Daoy (cell line): ENCODE measurements around the gene IGSF8. TPM values are rescaled to one million over a fixed set of nuclear protein-coding genes. Genes with fewer than 3 reads are reported as not detected.
"Not testable (repeated sequence)": the region's sequence is repeated elsewhere in the genome, so short reads cannot be mapped to it uniquely, and the experiment has no call there.

ENCODE experiments used
- DNase-seq: peaks from one replicate; pipeline ENCODE4 v3.0.0-alpha.2; 2015; ENCODE audit warnings: low read depth
- total RNA-seq: library from RNA; depleted of rRNA; stranded (reverse); fragments of >200 nt; shearing (Covaris generic); gene quantifications from 2 replicates; pipeline ENCODE4 v1.2.3, GENCODE V29; 2014

The IGSF8 gene
- total RNA-seq, 1 experiment from 2014 or later = 27.6 TPM

DNA sequence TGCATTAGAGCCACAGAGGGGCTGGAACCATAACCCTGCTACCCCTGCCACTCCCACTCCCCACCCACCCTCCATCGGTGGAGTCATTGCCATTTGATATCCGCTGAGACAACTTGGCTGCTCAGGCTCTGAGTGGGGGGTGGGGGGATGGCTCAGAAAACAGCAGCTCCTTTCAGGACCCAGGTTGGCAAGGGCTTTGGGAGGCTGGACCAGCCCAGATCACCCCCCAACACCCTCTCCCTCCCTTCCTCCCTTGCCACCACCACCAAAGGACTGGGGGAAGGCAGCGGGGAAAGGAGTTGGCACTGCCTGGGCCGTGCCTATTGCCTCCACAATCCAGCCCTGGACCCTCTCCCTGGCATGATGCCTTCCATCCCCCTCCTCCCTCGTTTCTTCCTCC lies 30.2 kb downstream of the IGSF8 start:
- DNase-seq = no peak

DNA sequence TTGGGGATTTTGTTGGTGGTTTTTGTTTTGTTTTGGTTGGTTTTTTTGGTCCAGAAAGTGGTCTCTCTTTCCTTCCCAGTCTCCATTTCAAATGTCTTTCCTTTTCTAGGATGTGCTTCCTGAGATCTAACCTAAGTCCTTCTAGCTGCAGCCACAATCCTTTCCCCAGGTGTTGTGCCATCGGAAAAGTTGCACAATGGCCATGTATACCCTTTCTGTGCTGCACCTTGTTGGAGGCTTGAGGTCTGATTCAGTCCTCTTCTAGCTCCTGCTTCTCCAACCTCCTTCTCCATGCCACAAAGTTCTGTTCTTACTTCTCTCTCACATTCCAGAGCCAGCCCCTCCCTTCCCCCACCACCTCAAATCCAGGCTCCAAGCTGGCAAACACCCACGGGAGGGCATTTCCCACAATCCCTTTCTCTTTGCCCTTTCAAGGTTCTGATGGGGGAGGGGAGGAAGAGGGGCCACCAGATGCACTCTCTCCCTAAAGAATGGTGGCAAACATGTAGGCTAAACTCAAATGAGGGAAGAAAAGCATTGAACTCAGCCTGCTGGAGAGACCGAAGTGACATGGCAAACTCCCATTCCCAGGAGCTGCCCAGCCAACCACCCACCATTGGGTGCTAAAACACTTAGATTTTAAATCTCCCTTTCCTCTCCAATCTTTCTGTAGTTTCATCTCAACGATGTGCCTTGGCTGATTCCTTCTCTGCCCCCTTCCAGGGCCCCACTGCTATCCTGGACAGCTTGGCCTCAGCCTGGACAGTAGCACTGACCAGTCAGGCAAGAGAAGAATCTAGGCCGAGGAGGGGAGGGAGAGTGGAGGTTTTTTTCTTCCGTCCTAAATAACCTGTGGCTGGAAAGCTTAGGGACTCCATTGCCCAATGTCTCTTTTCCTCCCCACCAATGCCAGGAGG lies 31.3 kb downstream of the IGSF8 start:
- DNase-seq = no peak

DNA sequence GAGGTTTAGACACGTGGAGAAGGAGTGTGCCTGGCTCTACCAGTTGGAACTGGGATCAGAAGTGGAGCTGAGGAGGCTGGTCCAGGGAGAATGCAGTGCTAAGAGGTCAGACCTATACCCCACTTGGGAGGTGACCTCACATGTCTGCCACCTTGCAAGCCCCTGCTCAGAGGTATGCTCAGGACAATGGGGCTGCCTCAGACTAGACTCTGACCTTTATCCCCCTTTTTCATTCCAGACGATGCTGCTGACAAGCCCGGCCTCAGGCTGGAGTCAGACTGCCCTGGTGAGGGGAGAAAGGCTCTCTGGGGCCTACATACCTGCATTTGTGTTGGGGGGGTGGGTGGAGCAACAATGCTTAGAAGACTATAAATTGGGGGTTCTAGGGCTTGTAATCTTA lies 33.7 kb downstream of the IGSF8 start:
- DNase-seq = no peak

DNA sequence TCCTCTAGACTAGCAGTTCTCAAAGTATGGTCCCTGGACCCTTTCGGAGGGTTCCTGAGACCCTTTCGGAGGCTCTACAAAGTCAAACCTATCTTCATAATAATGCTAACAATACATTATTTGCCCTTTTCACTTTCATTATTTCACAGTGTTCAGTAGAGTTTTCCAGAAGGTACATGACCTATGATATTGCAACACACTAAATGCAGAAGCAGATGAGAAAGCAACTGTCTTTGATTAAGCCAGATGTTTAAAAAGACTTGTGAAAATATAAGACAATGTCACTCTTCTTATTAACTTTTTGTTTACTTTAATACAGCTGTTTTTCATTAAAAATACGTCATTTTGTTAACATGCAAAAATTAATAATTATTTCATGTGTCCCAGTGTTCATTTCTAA lies 34.3 kb downstream of the IGSF8 start:
- DNase-seq = no peak

DNA sequence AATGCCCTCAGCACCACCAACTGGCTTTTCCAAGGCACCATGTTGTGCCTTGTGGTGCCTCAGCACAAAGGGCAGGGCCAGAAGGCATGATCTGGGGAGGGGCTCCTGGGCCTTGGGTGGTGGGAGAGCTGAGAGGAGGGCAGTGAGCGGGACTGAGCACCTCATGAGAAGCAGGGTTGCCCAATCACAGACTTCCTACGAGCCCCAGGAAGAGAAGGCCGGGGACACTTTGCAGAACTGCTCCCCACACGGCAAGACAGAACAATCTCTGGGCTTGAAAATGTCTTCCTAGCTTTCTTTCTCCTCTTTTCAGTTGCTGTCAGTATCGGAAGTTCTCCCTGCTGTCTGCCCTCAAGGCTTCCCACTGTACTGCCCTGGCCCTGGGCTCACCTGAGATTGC lies 35.2 kb downstream of the IGSF8 start:
- DNase-seq = no peak

DNA sequence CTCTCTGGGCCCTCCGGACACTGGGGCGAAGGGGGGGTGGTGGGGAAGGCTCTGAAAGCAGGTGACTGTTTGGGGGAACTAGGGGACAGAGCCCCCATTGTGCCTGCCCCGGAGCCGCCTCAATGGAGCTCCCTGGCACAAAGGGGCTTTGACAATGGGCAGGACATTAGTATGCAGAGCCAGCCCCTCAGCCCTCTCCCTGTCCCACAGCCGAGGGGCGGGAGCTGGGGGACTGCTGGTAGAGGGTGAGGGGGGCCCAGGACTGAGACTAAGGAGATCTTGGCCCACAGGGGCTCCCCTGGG lies 36.2 kb downstream of the IGSF8 start:
- no peak for DNase-seq

DNA sequence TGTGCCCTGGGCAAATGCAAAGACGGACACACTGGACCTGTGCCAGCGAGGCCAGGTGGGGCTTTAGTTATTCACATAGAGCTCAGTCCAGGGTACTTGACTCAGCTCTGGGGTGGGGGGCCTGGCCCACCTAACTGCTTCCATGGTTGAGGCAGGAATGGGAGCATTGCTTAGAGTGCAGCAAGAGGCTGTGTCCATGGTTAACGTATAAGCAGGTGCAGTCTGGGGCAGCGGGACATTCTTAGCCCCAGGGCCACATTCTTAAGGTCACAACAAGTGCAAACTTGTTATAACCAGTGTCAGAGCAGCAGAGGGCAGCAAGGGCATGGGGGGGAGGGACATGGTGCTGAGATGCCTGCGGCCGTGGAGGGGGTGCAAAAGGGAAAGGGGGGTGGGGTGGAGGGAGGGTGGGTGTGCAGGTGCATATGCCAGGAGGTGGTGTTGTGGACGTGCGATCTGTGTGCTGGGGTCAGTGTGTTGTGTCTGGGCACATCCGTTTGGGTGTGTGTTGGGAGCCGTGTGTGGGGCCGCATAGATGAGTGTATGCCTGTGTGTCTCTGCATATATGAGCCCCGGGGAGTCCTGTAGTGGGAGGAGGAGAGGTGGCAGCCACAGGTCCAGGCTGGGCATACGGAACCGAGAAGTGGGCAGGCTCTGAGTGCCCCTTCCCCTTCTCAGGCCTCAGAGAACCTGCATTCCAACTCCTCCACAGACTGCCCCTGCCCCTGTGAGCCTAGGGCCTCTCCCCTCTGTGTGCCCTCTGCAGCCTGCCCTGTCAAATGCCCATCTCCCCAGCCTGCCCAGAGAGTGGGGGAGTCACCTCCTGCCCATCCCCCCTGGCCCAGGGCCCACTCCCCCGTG lies 36.8 kb downstream of the IGSF8 start:
- DNase-seq = no peak

DNA sequence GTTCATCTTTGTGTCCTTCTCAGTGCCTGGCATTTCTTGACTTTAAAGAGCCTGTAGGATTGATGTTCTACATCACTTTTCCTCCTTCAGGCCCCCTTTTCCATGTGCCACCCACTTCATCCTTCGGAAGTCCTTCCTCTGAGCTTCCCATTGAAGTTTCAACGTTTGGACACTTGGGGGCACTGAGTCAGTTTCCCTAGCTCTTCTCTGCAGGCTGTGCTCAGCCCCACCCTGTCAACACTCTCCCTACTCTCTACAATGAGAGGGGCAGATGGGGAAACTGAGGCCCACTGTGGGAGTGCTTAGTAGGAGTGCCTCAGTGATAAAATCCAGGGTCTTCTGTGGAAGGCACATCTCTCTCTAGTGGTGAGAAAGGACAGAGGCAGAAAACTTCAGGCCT lies 40.3 kb downstream of the IGSF8 start:
- no peak for DNase-seq

DNA sequence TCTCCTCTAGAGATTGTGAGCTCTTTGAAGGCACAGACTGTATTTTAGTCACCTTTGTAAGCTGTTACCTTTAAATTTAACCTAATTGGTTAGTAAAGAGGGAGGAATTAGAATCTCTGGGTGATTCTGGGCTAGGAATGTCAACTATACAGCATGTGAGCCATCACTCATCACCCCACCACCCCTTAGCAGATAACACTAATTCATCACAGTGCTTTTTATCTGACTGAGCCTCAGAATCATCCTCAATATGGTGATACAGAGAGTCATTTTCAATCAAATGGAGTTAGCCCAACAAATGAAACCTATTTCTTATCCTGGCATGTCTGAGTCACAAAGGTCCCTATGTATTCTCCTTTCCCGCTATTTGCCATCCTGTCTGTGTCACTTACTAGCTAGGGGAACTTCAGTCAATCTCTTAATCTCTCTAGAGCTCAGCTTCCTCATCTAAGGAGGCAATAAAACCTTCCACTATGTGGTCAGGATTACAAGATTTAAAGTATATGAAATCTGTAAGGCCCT lies 41.7 kb downstream of the IGSF8 start:
- no peak for DNase-seq

DNA sequence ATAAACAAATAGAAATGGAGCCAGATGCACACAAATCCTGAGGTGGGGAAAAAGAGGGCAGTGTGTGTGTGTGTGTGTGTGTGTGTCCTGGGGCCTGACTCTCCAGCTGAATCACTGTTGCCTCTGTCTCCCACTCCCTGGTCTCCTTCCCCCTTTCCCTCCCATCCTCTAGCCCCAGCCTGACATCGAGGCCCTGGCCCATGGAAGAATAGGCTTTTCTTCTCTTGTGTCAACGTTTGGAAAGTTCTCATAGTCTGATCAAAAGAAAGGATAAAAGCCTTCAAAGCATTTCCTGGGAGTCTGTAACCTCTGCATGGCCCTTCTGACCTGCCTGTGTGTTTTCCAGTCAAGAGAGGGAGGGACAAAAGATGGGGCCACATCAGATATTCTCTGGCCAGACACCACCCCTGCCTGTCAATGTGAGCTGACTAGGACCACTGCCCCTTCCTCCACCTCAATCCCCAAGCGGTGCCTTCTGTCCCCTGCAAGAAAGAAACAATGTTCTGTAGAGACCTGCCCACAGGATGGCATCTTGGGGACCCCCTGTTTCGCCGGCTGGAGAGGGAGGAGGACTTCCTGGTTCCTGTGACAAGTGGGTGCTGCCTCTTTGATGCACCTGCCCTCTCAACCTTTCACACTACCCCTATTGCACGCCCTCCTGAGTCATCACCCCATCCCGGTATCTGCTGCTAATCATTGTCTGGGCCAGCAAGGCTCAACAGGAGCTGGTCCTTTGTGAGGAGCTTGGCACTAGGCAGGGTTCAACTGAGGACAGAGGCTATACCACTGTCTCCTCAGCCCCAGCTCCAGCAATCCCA lies 44.7 kb downstream of the IGSF8 start:
- no peak for DNase-seq

DNA sequence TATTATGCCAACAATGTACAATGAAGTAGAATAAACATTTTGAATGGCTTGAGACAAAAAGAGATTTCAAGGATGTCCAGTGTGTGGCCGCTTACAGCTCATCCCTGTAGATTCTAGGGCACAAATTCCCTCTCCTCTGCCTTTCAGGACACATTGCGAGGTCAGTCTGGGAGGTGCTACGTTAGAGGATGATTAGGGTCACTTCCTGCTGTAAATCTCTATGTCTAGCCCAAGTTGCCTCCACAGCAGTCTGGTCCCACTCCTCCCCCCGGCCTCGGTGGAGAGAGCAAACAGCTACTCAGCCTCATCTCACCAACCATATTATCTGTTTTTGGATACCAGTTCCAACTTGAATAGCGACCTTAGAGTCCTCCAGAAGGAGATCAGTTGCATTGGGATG lies 45.5 kb downstream of the IGSF8 start:
- no peak for DNase-seq

DNA sequence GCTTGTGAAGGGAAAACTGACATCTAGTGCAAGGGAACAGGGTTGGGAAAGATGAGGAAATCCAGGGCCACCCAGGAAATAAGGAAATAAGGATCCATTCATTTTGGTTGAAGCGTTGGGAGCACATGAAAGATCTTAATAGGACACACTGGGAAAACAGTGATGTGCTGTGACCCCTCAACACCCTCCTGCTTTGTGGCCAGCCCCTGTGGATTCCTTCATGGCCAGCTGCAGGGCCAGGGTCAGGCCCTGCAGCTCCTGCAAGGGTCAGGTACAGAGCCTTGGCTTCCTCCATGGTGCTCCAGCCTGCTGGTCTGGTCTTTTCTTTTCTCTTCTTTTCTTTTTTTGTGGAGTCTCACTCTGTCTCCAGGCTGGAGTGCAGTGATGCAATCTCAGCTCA lies 47.8 kb downstream of the IGSF8 start:
- DNase-seq = no peak

DNA sequence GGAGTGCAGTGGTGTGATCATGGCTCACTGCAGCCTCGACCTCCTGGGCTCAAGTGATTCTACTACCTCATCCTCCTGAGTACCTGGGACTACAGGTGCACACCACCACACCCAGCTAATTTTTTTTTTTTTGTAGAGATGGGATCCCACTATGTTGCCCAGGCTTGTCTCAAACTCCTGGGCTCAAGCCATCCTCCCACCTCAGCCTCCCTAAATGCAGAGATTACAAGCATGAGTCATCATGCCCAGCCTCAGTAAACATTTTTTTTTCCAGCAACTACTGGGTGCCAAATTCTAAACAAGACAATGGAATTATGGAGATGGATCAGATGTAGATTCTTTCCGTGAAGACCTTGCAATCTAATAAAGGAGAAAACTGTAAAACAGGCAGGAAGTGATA lies 48.2 kb downstream of the IGSF8 start:
- DNase-seq = not testable (repeated sequence)

DNA sequence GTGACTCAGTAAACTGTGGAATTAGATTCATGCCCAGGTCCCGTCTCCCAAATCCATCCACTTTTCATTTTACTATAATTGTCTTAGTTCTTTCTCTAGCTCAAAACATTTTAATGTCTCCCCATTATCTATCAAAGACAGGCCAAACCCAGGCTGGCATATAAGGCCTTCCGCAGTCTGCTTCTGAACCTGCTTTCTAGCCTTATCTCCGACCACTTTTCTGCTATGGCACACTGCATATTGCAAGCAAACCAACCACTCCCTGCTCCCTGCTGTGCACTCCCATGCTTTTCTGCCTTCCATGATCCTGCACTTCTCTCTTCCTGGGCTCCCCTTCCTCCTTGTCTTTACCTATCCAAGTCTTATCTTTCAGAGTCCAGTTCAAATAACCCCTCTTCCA lies 49.3 kb downstream of the IGSF8 start:
- DNase-seq = no peak

DNA sequence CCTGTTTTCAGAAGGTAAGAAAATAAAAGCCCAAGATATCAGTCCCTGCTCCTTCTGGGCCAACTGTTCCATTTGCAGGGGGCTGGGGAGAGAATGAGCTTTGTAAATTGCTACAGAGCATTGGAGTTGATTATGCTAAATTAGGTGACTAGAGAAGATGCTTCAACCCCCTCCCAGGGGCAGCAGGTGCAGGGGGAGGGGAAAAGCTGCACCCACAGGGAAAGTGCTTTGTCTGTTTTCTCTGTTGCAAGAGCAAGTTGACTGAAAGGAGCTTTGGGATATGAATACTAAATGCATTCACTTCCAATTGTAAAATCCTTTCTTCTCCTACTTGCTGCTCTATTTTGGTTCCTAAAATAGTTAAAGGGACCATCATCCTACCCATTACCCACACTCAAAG lies 50.1 kb downstream of the IGSF8 start:
- DNase-seq = no peak

DNA sequence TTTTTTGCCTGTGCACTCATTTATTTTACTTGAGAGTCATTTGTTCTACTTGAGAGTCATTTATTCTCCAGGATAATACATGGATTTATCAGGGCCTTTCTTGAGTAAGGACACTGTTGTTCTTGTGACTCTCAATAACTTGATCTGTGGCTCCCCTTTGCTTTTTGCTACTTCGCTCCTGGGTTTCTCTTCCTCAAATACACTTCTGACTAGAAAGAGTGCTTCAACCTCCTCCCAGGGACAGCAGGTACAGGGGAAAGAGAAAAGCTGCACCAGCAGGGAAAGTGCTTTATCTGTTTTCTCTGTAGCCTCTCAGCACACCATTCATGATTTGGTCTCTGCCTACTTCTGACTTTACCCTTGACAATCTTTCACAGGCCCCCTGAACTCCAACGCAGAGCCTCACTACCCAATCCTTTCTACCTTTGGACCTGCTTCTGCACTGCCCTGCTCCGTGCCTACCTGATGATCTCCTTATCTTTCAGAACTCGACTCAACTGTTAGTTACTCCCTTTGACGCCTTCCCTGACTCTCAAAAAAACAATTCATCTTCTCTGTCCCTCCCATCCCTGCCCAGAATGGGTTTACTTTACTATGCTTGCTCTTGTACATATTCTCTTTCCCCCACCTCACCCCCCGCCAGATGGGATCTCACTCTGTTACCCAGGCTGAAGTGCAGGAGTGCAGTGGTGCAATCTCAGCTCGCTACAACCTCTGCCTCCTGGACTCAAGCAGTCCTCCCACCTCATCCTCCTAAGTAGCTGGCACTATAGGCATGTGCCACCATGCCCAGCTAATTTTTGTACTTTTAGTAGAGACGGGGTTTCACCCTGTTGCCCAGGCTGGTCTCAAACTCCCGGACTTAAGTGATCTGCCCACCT lies 51.1 kb downstream of the IGSF8 start:
- DNase-seq = no peak

DNA sequence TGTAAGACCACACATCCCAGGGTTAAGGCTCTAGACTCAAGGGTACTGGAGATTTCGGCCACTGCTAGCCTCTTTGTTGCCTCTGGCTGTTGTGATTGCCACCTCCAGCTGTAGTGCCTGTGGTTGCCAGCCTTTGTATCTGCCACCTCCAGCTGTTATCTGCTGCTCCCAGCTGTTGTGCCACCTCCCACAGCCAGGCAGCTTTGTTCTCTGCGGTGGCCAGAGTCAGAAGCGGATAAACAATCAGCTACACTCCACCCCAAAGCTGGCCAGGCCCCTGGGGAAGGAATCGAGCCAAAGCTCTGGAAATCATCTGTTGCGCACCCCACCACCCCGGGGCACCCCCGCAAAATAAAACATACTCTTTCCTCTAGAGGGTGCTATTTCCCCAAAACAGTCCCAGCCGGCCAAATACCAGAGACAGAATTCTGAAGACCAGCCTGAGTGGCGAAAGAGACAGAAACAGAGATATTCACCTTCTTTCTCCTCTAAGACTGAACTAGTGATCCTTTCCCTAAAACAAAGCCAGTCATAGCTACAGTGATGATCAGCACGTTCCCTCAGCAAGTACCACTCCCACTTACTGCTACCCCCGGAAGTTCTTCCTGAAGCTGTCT lies 51.8 kb downstream of the IGSF8 start:
- peak; percentile 43 for DNase-seq

DNA sequence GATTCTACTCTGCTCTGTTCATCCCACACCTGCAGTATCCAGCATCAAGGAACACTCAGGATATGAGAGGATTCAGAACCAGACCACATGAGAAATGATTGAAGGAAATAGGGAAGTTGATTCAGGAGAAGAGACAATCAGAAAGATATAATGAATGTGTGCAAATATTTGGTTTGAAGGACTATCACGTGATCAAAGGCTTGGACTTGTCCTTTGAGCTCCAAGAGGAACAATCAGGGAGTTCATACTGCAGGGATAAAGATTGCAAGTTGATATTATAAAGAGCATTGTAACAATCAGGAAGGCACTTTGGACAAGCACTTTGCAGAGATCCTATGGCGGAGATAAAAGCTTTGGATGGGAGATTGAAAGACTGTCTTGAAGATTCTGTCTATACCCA lies 52.8 kb downstream of the IGSF8 start:
- no peak for DNase-seq

DNA sequence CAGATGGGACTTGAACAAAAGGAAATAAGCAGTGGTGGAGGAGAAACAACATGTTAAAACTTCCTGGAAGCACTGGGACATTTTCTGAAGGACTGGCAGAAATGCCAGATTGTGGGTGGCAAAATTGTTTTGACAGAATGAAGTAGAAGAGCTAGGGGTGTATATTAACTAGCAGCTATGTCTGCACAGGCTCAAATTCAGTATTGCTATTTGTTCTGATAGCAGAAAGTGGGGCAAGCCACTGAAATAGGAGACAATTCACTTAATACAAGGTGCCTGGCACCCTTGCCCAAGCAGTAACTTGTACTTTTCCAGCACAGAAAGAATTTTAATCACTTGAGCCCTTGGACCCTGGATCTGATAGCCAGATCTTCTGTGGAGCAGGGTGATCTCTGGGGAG lies 54.9 kb downstream of the IGSF8 start:
- no peak for DNase-seq
